ENCODE measurements around the gene ITPK1. TPM values are rescaled to one million over a fixed set of nuclear protein-coding genes. Genes with fewer than 3 reads are reported as not detected.

The ITPK1 gene
- total and polyA plus RNA-seq, 12 donors = 47.1 to 152 (median 92.7) TPM

DNA sequence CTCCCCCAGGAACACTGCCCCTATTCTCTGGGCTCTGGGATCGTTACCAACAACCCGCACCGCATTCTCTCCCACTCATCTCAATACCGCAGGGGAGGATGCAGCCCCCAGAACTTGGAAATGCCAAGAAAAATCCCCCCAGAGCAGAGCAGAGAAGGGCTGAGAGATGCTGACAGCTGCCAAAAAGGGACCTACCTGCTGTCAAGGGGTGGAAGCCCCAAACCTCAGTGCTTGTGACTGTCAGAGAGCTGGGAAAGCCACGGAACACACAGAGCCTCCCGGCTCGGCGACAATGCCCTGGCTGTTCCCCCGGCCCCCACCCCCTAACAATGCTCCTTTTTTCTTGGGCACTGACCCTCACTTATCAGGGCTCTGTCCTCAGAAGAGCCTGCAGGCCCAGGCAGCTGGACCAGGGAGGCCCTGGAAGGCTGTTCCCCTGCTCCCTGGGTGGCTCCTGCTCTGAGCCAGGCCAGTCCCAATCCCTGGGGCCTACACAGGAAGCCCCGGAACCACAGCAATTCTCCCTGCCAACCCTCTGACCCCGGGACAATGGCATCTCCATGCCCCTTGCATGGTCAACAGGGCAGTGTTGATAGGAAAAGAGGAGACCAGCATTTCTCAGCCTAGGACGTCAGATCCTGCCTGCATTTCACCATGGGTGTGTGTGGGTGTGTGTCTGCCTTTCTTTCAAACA lies 78.9 kb downstream of the ITPK1 start:
- DNase-seq (no peak), ATAC-seq (peak in 3 of 8 donors; percentile 2 to 18 (median 2))
- no peak overlapping the region for H3K4me3 ChIP-seq
- intact Hi-C loops (cut with DNase I) = no loop called here
- no peaks in the 10 kb centered on the region for H3K27me3 ChIP-seq
- no peaks in the 10 kb centered on the region for H3K36me3 ChIP-seq
- peak overlapping the region; percentile 25 to 90 (median 72) for H3K27ac ChIP-seq
- no peaks in the 10 kb centered on the region for H3K9me3 ChIP-seq
- TF ChIP-seq, protein P1, sequence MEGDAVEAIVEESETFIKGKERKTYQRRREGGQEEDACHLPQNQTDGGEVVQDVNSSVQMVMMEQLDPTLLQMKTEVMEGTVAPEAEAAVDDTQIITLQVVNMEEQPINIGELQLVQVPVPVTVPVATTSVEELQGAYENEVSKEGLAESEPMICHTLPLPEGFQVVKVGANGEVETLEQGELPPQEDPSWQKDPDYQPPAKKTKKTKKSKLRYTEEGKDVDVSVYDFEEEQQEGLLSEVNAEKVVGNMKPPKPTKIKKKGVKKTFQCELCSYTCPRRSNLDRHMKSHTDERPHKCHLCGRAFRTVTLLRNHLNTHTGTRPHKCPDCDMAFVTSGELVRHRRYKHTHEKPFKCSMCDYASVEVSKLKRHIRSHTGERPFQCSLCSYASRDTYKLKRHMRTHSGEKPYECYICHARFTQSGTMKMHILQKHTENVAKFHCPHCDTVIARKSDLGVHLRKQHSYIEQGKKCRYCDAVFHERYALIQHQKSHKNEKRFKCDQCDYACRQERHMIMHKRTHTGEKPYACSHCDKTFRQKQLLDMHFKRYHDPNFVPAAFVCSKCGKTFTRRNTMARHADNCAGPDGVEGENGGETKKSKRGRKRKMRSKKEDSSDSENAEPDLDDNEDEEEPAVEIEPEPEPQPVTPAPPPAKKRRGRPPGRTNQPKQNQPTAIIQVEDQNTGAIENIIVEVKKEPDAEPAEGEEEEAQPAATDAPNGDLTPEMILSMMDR (IDR thresholded peaks at IDR 0.05) = no peak
- WGBS, 2 donors = 59 to 60% methylated on average over 12 of the region's 12 CpGs
- peaks cover 20 to 91% (median 82%) of the 10 kb centered on the region in 9 donors for H3K4me1 ChIP-seq

DNA sequence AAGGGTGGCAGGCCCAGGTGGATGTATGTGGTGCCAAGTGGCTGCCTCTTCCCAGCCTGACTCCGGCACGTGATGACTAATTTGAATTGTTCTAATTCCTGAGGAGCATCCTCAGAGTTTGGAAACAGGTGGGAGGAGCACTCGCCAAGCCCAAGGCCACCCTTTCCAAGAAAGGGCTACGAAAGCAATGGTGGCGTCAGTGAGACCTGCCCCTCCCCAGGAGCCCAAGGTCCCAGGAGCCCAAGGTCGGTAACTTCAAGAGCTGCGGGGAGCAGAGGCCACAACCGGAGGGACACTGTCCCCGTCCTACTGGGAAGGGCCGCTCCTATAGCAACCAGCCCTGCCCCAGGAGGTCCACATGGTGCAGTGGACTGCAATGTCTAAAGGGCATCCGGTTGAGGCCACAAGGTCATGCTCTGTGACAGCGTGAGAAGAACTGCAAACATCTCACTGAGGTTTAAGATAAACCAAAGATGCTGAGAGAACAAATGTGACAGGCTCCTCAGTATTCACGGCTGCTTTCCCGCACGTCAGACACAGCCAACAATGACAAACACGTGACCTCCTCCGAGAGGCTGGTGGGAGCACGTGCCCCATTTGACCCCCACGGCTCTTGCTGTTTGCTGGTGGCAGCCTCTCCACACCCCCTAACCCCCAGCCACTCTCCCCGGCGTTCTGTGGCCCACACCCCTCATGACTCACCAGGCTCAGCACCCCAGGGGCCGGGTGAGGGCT lies 79.6 kb downstream of the ITPK1 start:
- peak in 1 of 2 donors; percentile 48 for DNase-seq
- intact Hi-C loops (cut with DNase I) = no loop called here
- peaks cover 13 to 91% (median 82%) of the 10 kb centered on the region in 9 donors for H3K4me1 ChIP-seq
- 53 to 54% methylated on average over 22 of the region's 22 CpGs for WGBS, 2 donors
- TF ChIP-seq, protein P1 (IDR thresholded peaks at IDR 0.05) = no peak
- no peaks in the 10 kb centered on the region for H3K27me3 ChIP-seq
- no peak overlapping the region for H3K4me3 ChIP-seq
- no peaks in the 10 kb centered on the region for H3K36me3 ChIP-seq
- ATAC-seq = peak; percentile 13 to 45 (median 22)
- peak overlapping the region; percentile 25 to 90 (median 72) for H3K27ac ChIP-seq
- H3K9me3 ChIP-seq = no peaks in the 10 kb centered on the region

DNA sequence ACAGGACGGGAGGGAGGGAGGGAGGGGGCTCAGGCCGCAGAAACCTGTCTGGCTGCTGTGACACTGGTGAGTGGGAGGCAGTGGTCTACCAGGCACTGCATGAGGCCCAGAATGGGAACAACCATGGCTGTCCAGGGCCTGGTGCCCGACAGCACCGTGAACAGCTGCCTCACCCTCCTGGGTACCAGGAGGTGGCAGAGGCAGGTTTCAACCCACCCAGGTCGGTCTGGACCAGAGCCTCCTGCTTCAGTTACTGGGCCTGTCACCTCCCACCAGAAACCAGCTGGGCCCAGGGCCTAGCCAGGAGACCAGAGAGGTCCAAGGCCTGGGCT lies 80.2 kb downstream of the ITPK1 start:
- WGBS, 2 donors = 81 to 90% methylated on average over 5 of the region's 5 CpGs
- Histone ChIP-seq H3K36me3 (no peaks in the 10 kb centered on the region), H3K9me3 (no peaks in the 10 kb centered on the region), H3K27me3 (no peaks in the 10 kb centered on the region), H3K27ac (peak overlapping the region in 8 of 10 donors; percentile 14 to 90 (median 75)), H3K4me3 (no peak overlapping the region), H3K4me1 (peaks cover 10 to 87% (median 79%) of the 10 kb centered on the region in 9 donors)
- no peak for ATAC-seq
- DNase-seq = no peak
- TF ChIP-seq, protein P1 (IDR thresholded peaks at IDR 0.05) = no peak
- intact Hi-C loops (cut with DNase I) = no loop called here

DNA sequence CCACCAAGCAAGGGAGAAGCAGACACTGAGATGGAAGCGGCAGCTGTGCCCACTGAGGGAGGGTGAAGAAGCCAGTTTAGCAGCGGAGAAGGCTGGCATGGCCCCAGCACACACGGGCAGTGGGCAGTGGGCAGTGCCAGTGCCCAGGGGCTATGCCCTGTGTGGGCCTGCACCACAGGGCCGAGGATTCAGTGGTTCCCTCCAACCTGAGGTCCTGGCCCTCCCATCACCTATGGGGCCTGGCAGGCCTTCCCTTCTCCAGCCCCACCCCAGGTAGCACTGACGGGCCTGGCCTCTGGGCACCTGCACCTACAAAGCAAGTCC lies 81.1 kb downstream of the ITPK1 start:
- ATAC-seq (peak in 1 of 8 donors; percentile 1), DNase-seq (no peak)
- H3K9me3 ChIP-seq = no peaks in the 10 kb centered on the region
- TF ChIP-seq, protein P1 (IDR thresholded peaks at IDR 0.05) = no peak
- no peaks in the 10 kb centered on the region for H3K27me3 ChIP-seq
- peak overlapping the region in 6 of 10 donors; percentile 19 to 77 (median 60) for H3K27ac ChIP-seq
- intact Hi-C loops (cut with DNase I) = loop anchor here in 1 of 10 donors (5.0 kb wide), 1 partner anchor 82 kb away; no protein-coding TSS in a partner anchor
- H3K4me3 ChIP-seq = no peak overlapping the region
- 88 to 95% methylated on average over 5 of the region's 5 CpGs for WGBS, 2 donors
- no peaks in the 10 kb centered on the region for H3K36me3 ChIP-seq
- peaks cover 10 to 78% (median 70%) of the 10 kb centered on the region in 9 donors for H3K4me1 ChIP-seq

Measured in heart right ventricle (tissue), 16 donors.